CD4-positive, alpha-beta T cell treated with Interleukin-1 beta for 1 hour (primary cell): ENCODE data around the gene XRN2.
"Not testable (repeated sequence)": the region's sequence is repeated elsewhere in the genome, so short reads cannot be mapped to it uniquely, and the experiment has no call there.

ENCODE experiments used
- DNase-seq, 2 donors: peaks; one replicate each; pipeline ENCODE4 v3.0.0-alpha.2; 2020 to 2022

XRN2 gene

DNA sequence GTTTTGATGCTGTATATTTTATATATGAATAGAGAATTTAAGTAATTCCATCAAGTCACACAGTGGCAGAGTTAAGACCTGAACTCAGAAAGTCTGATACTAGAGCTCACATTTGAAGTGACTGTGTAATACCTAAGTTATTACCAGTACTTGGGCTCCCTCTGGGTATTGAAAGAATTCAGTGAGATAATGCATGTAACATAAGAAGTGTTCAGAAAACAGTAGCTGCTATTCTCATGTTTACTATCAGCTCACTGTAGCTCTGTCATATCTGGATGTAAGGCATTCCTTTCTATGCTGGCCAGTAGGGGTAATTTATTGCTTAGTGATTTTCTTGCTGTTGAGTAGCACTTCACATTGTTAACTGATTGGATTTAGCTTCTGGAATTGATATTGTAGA lies 49.6 kb downstream of the XRN2 start:
- DNase-seq = no peak

DNA sequence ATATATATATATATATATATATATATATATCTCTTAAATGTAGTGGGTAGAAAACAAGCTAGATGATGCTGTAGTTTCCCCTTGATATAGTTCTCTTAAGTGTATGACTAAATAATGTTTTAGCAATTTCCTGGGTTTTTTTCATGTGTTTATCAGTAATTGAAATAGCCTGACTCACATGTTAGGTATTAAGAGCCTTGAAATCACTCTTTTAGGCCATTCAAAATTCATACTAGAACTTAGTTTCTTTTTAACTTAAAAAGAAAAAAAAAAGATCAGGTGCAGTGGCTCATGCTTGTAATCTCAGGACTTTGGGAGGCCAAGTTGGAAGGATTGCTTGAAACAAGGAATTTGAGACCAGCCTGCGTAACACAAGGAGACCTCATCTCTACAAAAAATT lies 50.1 kb downstream of the XRN2 start:
- no peak for DNase-seq

DNA sequence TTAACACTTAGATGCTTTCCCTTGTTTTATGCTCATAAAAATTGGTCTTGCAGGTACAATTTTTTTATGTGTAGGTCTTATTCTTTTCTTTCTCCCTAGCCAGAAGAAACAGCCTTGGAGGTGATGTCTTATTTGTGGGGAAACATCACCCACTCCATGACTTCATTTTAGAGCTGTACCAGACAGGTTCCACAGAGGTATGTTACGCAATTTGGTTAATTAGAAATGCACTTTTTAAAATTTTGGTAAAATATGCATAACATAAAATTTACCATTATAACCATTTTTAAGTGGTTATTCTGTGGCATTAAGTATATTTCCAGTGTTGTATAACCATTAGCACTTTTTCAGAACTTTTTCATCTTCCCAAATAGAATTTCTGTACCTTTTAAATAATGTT lies 52.9 kb downstream of the XRN2 start:
- DNase-seq = no peak

DNA sequence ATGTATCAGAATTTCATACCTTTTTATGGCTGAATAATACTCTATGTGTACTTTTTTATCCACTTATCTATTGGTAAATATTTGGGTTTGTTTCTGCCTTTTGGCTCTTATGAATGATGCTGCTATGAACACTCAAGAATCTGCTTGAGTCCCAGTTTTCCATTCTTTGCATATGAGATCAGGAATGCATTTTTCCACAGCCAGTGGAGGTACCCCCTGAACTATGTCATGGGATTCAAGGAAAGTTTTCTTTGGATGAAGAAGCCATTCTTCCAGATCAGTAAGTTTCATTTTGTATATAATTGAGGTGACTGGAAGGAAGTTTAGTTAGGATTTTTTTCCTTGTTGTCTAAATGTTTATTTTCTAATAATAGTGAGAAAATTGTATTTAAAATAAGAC lies 53.3 kb downstream of the XRN2 start:
- DNase-seq = no peak

DNA sequence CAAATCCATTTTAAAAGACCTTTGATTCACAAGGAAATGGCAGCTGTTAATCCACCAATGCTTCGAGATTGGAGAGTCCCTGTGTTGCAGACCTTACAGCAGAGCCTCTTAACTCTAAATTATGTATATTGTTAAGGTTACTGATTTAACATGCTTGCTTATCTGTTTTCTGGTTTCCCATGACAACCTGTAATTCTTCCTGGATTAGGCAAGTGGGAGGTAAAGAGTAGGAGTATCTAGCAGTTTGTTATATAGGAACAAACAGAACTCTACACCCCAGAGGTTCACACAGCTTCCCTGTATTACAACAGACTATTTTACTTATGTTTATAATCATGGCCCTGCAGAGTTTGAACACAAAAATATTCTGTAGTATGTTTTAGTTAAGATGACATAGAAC lies 54.7 kb downstream of the XRN2 start:
- DNase-seq = no peak

DNA sequence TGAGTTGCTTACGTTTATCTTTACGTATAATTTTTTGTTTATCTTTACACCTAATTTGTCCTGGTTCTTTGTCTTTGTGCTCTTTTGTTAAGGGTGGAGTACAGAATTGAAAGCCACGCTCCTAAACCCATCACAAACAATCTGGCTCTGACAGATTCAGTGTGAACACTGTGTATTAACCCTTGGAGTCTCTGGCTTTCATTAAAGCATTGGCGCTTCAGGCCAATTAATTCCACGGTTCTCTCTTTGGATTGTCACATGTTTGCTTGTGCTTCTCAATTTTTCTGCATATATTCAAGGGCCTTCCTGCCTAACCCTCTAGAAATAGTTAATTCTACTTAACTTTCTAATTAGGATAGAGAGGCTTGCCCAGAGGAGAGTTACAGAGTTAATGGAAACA lies 55.6 kb downstream of the XRN2 start:
- no peak for DNase-seq

DNA sequence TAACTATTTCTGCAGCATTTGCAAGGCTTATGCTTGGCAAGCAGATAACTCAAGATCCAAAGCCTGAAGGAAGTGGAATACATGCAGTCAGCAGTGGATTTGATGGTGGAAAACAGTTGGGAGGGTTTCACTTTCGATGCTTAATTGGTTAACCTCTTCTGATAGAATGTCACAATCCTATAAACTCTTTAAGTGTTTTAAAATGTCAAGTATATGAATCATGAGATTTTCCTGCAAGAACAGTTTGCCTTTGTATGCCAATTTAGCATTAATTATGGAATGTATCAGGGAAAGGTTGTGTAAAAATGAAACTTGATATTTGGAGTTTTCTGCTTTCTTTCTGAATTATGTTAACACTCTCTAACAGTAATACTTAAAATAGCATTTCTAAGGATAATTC lies 57.6 kb downstream of the XRN2 start:
- DNase-seq = no peak

DNA sequence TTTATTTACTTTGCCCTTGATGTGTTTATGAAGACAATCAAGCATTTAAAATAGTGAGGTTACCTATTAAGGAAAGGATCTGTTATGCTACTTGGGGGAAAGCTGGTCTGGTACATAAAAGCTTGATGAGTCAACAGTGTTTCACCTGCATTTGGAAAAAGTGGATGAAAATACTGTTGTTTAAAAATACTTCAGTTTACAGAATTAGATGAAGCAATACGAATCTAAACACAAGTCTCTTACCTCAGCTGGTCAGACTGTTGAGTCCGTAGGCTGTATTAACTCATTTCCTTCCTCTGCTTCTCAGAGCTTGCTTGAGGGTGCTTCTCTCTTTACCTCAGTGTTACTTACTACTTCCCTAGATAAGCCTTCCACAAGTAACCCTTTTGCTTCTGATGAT lies 58.1 kb downstream of the XRN2 start:
- DNase-seq = no peak

DNA sequence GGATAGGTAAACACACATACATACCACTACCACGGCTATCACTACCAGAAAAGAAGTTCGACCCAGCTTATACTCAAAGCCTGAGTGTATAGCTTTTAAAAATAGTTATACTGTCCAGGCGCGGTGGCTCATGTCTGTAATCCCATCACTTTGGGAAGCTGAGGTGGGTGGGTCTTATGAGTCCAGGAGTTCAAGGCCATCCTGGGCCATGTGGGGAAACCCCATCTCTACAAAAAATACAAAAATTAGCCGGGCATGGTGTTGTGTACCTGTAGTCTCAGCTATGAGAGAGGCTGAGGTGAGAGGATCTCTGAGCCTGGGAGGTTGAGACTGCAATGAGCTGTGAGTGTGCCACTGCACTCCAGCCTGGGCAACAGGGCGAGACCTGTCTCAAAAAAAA lies 61.3 kb downstream of the XRN2 start:
- DNase-seq = no peak

DNA sequence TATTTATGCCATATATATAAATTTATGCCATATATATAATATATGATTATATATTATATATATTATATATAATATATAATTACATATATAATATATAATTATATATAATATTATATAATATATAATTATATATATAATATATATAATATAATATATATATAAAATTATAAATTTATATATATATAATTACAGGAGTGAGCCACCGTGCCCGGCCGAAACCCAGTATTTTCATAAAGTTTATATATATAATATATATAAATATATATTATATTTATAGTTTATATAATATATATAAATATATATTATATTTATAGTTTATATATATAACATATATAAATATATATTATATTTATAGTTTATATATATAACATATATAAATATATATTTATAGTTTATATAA lies 62.6 kb downstream of the XRN2 start:
- DNase-seq = no peak

DNA sequence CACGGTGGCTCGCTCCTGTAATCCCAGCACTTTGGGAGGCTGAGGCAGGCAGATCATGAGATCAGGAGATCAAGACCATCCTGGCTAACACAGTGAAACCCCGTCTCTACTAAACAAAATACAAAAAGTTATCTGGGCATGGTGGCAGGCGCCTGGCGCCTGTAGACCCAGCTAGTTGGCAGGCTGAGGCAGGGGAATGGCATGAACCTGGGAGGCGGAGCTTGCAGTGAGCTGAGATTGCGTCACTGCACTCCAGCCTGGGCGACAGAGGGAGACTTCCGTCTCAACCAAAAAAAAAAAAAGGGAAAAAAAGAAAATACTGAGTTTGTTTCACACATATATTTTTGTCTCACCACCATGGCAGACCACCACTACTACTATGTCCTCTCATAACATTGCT lies 63.1 kb downstream of the XRN2 start:
- not testable (repeated sequence) for DNase-seq

DNA sequence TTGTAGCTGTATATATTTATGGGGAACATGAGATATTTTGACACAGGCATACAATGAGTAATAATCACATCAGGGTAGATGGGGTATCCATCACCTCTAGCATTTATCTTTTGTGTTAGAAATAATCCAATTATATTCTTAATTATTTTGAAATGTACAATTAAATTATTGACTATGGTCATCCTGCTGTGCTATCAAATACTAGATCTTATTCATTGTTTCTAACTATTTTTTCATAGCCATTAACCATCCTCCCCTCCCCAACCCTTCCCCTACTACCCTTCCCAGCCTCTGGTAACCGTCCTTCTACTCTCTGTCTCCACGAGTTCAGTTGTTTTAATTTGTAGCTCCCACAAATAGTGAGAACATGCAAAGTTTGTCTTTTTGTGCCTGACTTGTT lies 65.7 kb downstream of the XRN2 start:
- no peak for DNase-seq

DNA sequence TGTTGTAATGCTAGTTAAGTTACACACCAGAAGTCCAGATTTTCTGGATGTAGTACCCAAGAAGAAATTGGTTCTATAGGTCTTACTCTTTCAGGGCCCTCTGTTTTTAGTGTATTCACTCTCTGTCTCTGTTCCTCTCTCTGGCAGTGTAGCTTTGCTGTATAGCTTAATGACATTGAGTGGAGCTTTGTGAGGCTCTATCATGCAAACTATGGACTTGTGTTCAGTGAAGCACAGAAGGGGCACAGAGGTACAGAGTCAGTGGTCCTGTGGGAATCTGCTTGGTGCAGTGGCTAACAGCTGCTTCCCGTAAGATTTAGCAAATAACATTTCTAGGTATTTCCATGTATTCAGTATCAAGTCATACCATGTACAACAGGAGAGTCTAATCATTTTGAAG lies 68.1 kb downstream of the XRN2 start:
- no peak for DNase-seq

DNA sequence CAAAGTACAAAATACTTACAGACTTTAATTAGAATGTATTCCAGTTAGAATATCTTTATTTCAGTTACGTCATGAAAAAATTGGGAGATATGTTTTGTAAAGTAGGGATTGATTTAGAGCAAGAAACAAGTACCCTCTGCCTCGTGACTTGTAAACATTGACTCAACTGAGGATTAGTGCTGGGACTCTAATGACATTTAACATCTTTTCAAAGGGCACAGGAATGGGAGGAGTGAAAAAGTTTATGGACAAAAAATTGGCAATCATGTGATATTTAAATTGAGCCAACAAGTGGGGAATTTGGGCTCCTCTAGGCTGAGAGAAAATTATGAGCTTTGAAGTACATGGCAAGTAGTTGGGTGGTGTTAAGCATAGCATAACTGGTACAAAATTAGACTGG lies 68.9 kb downstream of the XRN2 start:
- no peak for DNase-seq

DNA sequence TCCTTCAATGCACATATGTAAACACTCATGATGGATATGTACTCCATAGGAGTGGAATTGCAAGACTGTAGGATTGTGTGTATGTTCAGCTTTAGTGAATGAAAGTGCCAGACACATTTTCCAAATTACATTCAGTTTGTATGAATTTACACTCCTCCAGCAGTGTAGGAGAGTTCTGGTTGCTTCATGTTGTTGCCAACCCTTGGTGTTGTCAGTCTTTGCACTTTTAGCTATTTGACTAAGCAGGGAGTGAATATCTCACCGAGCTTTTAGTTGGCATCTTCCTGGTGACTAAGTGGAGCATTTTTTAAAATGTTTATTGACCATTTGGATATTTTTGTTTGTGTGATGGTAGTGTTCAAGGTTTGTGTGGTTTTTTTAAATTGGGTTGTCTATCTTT lies 70.3 kb downstream of the XRN2 start:
- no peak for DNase-seq

DNA sequence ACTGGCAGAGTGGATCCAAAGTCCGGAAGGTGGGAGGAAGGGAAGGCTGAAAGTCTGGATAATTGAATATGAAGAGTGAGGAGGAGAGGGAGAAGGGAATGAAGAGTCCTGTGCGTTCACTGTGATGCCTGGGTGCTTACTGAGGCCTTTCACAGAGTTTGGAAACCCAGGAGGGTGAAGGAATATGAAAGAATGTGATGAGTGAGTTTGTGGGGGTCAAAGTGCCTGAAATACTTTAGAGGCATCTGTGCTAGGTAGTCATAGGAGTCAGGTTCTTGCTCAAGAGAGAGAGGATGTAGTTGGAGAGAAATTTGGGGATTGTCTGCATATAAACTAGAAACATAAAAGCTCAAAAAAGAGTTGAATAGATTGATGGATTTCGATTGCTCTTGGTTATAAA lies 73.5 kb downstream of the XRN2 start:
- DNase-seq = no peak

DNA sequence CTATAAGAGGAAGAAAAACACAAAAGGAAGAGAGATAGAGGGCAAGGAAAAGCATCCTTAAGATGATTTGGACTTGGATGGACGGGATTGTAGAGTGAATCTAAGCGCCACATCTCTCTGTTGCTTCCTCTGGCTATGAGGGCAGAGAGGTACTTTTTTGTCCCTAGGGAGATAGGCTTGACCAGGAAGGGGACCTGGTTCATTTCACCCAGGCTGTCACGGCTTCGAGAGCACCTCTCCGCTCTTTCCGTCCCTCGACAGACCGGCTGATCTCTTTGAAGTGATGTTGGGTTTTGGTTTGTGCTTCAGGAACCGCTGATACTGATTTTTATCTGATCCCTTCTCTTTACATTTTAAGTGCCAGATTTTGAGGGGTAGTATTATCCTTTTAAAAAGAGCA lies 74.6 kb downstream of the XRN2 start:
- DNase-seq = no peak

DNA sequence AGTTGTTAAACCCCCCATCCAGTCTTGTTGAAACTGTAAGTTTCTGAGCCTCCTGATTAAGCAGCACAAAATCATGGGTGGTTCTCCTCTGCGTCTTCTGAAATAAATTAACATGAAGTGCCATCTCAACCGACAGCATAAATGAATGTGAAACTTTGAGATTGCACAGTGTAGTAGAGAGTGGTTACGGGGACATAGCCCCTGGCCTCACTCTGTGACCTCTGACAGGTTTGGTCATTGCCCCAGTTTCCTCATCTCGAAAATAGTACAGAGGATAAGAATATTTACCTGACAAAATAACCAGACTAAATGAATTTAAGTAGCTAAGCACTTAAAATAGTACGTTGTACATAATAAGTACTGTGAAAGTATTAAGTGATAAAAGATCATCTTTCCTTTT lies 75.1 kb downstream of the XRN2 start:
- no peak for DNase-seq

DNA sequence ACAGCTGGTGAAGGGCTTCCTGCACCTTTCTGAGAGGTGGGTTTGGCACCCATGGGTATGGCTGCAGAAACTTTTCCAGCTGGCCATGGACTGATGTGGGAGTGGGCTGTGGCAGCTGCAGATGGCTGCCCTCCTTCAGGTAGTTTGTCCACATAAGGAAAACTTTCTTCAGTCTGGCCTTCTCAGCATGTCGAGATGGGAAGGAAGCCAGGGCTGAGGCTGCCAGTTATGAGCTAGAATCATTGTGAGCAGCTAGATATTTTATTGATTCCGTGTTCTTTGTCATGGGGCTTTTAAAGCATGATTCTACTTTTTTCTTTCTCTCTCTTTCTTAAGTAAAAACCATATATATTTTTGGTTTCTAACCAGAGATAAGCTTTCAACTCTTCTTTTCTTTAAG lies 77.6 kb downstream of the XRN2 start:
- DNase-seq = no peak

DNA sequence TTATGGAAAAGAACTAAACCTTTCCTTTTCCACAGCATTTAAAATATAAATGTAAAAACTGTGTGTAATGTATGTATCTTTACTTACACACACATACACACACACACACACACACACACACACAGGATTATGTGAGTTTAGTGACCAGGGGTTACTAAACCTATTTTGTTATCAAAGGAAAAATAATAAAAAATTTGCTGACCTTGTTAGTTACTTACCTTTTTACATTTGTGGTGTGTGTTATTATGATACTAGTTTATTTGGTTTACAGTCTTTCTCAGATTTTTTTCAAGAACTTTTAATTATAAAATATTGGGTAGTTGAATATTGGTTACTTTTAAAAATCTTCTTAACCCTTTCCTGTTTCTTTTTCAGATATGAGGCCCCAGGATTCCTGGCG lies 78.5 kb downstream of the XRN2 start:
- no peak for DNase-seq

DNA sequence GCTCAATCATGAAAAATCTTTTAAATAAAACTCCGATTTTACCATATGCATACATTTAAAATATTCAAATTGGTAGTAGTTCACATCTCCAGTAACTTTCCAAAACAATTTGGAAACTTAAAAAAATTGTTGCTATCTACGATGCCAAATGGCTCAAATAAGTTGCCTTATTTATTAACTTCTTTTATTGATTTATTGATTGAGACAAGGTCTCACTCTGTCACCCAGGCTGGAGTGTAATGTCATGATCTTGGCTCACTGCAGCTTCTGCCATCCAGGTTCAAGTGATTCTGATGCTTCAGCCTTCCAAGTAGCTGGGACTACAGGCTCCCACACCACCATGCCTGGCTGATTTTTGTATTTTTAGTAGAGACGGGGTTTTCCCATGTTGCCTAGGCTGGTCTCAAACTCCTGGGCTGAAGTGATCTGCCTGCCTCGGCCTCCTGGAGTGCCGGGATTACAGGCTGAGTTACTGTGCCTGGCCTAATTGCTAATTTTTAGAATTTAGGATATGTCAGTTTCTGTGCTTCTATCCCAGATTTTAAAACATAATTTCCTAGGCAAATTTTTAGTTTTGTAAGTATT lies 81.3 kb downstream of the XRN2 start:
- no peak for DNase-seq

DNA sequence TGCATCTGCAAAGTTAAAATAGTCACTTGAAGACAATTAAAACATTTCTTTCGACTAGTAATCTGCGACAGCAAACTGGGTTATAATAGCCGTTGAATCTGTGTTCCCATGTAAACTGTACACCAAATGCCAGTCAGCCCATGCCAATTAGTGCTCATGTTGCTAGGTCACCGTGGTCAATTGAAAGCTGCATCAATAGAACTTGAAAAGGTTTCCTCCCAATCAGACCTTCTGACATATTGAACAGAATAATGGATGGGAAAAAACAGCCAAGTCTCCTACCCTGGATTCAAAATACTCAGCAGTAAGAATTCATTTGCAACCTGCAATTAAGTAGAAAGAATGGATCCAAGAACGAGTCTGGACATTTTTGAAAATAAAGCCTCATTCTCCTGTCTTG lies 83.0 kb downstream of the XRN2 start:
- DNase-seq = no peak

DNA sequence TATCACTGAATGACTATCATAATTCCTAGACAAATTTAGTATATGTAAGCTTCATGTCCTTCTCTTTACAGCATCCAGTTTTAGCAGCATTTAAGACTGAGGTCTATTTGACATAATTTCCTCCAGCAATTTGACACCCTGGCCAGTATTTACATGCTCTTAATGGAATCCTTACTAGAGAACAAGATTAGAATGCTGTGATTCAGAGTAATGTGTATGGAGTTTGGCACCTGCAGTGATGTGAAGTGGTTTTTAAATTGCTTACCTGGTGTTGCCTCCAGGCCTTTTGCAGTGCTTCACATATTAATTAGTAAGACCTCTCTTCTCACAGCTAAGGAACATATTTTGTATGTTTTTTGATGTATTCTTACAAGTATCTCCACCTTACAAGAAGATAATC lies 84.4 kb downstream of the XRN2 start:
- no peak for DNase-seq

DNA sequence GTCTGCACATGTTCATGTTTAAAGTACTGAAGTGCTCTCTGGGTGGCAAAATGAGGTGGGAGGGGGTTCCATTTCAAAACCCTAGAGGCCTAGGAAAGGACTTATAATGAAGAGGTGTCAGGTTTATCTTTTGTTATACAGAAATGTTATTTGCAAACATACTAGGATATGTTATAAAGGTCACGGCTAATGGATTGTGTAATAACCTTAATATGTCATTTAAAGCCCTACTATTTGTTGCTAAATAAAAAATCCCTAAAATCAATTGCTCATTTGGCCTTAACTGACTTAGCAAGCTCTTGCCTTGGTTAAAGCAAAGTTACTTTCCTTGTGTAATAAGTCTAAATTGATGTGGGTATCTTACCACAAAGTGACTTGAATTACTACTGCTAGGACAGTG lies 85.4 kb downstream of the XRN2 start:
- no peak for DNase-seq

DNA sequence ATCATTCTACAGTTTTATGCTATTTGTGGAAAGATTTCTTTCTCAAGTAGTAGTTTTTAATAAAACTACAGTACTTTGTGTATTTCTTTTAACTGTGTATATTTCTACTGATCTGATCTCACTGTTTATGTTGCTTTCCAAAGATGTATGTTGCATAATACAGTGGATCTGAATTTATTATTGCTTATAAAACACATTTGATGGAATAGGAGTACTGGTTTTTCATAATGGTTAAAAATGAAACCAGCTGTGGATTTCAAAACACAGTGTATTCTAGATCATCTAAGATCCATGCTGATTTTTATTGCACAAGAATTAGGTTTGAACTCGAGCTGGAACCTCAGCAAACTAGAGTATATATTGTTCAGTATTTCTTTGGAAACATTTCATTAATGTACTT lies 86.2 kb downstream of the XRN2 start:
- no peak for DNase-seq

DNA sequence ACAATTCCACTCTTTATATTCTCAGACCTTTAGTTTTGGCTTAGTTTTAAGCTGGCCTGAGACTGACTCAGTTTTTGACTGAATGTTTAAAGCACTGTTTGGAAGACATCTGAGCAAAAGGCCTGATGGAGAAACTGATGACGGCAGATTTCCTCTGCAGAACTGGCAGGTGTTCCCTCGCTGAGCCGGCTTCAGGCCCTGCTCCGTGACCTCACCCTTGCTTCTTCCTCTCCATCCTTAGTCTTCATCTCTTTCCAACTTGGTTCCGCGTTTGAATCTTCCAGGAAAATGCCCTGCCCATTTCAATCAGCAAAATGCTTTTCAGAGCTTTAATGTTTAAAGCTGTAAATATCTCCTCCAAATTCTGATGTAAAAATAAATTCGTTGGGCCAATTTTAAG lies 87.6 kb downstream of the XRN2 start:
- DNase-seq = no peak
